K562 (cell line): Measurements from ENCODE around the gene ZNF358. TPM values are rescaled to one million over a fixed set of nuclear protein-coding genes. Genes with fewer than 3 reads are reported as not detected.

Experiments
- BACH1 ChIP-seq: fragments of 200-800 bp; sonication (Bioruptor generic); IDR thresholded peaks from 2 replicates; pipeline ENCODE4 v1.6.1; 2016; ENCODE audit warnings: missing genetic modification characterization, missing compliant biosample characterization
- BDP1 ChIP-seq: IDR thresholded peaks from 3 replicates; pipeline ENCODE4 v1.6.1; 2011; ENCODE audit not compliant: insufficient read length, insufficient read depth
- C11orf30 ChIP-seq: fragments of 450-650 bp; IDR thresholded peaks from 2 replicates; pipeline ENCODE4 v1.6.1; 2016; ENCODE audit warnings: low read depth, mild to moderate bottlenecking
- ELF4 ChIP-seq: fragments of 450-650 bp; formaldehyde crosslinking; IDR thresholded peaks from 2 replicates; pipeline ENCODE4 v1.4.0; 2022; ENCODE audit warnings: missing genetic modification characterization
- FOSL1 ChIP-seq: fragments of 200-800 bp; sonication (Bioruptor generic); conservative IDR thresholded peaks from 2 replicates; pipeline ENCODE4 v1.6.1; 2016; ENCODE audit warnings: missing genetic modification characterization, missing compliant biosample characterization
- HDAC1 ChIP-seq, 2 experiments: fragments of 450-650 bp; IDR thresholded peaks; 2 replicates each; pipeline ENCODE4 v1.6.1; 2016 to 2017; ENCODE audit warnings: inconsistent platforms in 1 of 2, mild to moderate bottlenecking in 1 of 2, moderate library complexity in 1 of 2
- LARP7 ChIP-seq: fragments of 450-650 bp; IDR thresholded peaks from 2 replicates; pipeline ENCODE4 v1.6.1; 2016
- MCM7 ChIP-seq, 2 experiments: fragments of 450-650 bp; IDR thresholded peaks; 2 replicates each; pipeline ENCODE4 v1.6.1; 2016 to 2018
- MTA2 ChIP-seq: fragments of 450-650 bp; IDR thresholded peaks from 2 replicates; pipeline ENCODE4 v1.6.1; 2016; ENCODE audit warnings: low read depth
- MTA3 ChIP-seq: fragments of 450-650 bp; formaldehyde crosslinking; IDR thresholded peaks from 2 replicates; pipeline ENCODE4 v1.6.1; 2017; ENCODE audit warnings: mild to moderate bottlenecking, borderline replicate concordance
- MYBL2 ChIP-seq, 2 experiments: fragments of 450-650 bp in 1 of 2; sonication (generic) in 1 of 2; formaldehyde crosslinking in 1 of 2; IDR thresholded peaks; 2 replicates each; pipeline versions ENCODE4 v1.6.1 to v1.8.1; 2017 to 2022; ENCODE audit warnings: borderline replicate concordance in 1 of 2, inconsistent platforms in 1 of 2, low read depth in 1 of 2, mild to moderate bottlenecking in 1 of 2, missing genetic modification reagents in 1 of 2, moderate library complexity in 1 of 2
- NR2C2 ChIP-seq, 2 experiments: fragments of 200-800 bp in 1 of 2; sonication (Bioruptor generic) in 1 of 2; sonication (generic) in 1 of 2; formaldehyde crosslinking in 1 of 2; IDR thresholded peaks; 2 replicates each; pipeline versions ENCODE4 v1.6.1 to v1.8.0; 2016 to 2022; ENCODE audit warnings: mild to moderate bottlenecking in 1 of 2, missing compliant biosample characterization in 1 of 2, missing genetic modification characterization in 1 of 2, missing genetic modification reagents in 1 of 2
- POLR2AphosphoS5 ChIP-seq: IDR thresholded peaks from 2 replicates; pipeline ENCODE4 v1.6.1; 2011; ENCODE audit warnings: mild to moderate bottlenecking, low read depth, low read length, moderate library complexity; ENCODE audit not compliant: control insufficient read depth, insufficient read depth
- POLR2G ChIP-seq: fragments of 200-400 bp; formaldehyde crosslinking; IDR thresholded peaks from 2 replicates; pipeline ENCODE4 v1.6.1; 2017; ENCODE audit warnings: low read depth, mild to moderate bottlenecking, antibody characterized with exemption, low read length, moderate library complexity
- POLR3G ChIP-seq: IDR thresholded peaks from 2 replicates; pipeline ENCODE4 v1.6.1; 2011; ENCODE audit not compliant: insufficient read length, insufficient replicate concordance; ENCODE audit errors: extremely low read depth
- PURB ChIP-seq: sonication (generic); formaldehyde crosslinking; IDR thresholded peaks from 2 replicates; pipeline ENCODE4 v1.9.0; 2021; ENCODE audit warnings: low read depth, mild to moderate bottlenecking, missing genetic modification reagents
- RFX1 ChIP-seq: fragments of 450-650 bp; IDR thresholded peaks from 2 replicates; pipeline ENCODE4 v1.6.1; 2016; ENCODE audit warnings: mild to moderate bottlenecking, moderate library complexity
- RNF2 ChIP-seq: sonication (generic); IDR thresholded peaks from 2 replicates; pipeline ENCODE4 v1.6.1; 2016
- SETDB1 ChIP-seq: IDR thresholded peaks from one replicate; pipeline ENCODE4 v1.6.1; 2012; ENCODE audit warnings: low read length, control low read depth, inconsistent platforms
- SIX5 ChIP-seq, 2 experiments: IDR thresholded peaks; 2 replicates each; pipeline ENCODE4 v1.6.1; 2011; ENCODE audit warnings: low read length in 2 of 2, borderline replicate concordance in 1 of 2, low read depth in 1 of 2, mild to moderate bottlenecking in 1 of 2, moderate library complexity in 1 of 2; ENCODE audit not compliant: insufficient read depth in 1 of 2
- SMAD4 ChIP-seq: fragments of 250-450 bp; sonication (Bioruptor Pico); conservative IDR thresholded peaks from 2 replicates; pipeline ENCODE4 v1.8.0; 2021; ENCODE audit warnings: inconsistent platforms, mild to moderate bottlenecking, moderate library complexity
- SRSF9 ChIP-seq: fragments of 200-400 bp; formaldehyde crosslinking; IDR thresholded peaks from 2 replicates; pipeline ENCODE4 v1.6.1; 2017; ENCODE audit warnings: low read depth, low read length, borderline replicate concordance
- STAT5A ChIP-seq: IDR thresholded peaks from 2 replicates; pipeline ENCODE4 v1.6.1; 2012; ENCODE audit warnings: low read length, inconsistent platforms, borderline replicate concordance
- TARDBP ChIP-seq: fragments of 450-650 bp; IDR thresholded peaks from 2 replicates; pipeline ENCODE4 v1.6.1; 2016
- ZBTB17 ChIP-seq: fragments of 450-650 bp; formaldehyde crosslinking; IDR thresholded peaks from 2 replicates; pipeline ENCODE4 v1.4.0; 2020; ENCODE audit warnings: mild to moderate bottlenecking
- ZBTB7A ChIP-seq: IDR thresholded peaks from 2 replicates; pipeline ENCODE4 v1.6.1; 2011; ENCODE audit warnings: low read depth, mild to moderate bottlenecking, low read length, moderate library complexity, borderline replicate concordance; ENCODE audit not compliant: control insufficient read depth
- ZNF143 ChIP-seq: sonication (generic); formaldehyde crosslinking; IDR thresholded peaks from 2 replicates; pipeline ENCODE4 v1.9.0; 2022; ENCODE audit warnings: mild to moderate bottlenecking, missing genetic modification reagents
- ZNF274 ChIP-seq: IDR thresholded peaks from 2 replicates; pipeline ENCODE4 v1.6.1; 2011; ENCODE audit warnings: low read depth, mild to moderate bottlenecking, low read length, moderate library complexity, borderline replicate concordance
- polyA plus RNA-seq, 8 experiments: library from polyadenylated mRNA; depleted of rRNA in 4 of 8; stranded (reverse) in 5 of 8; unstranded in 3 of 8; fragments of >200 nt; fragmentation: Nextera tagmentation in 2 of 8; fragmentation: Illumina TruSeq in 1 of 8; extraction: Ambion mirVana in 2 of 8; extraction: Trizol in 1 of 8; gene quantifications; 2 replicates each; pipeline versions ENCODE4 v1.2.1 to v1.2.3, GENCODE V29; 2011 to 2014; ENCODE audit warnings: inconsistent platforms in 1 of 8, missing spikeins in 1 of 8
- total RNA-seq, 7 experiments: library from RNA; depleted of rRNA in 6 of 7; stranded (reverse); fragments of >200 nt in 6 of 7; fragmentation: Illumina TruSeq in 2 of 7; extraction: Trizol in 2 of 7; gene quantifications; 2 replicates each; pipeline versions ENCODE4 v1.2.1 to v1.2.3, GENCODE V29; 2011 to 2021; ENCODE audit warnings: low replicate concordance in 1 of 7
- TF ChIP-seq, protein P1 (sequence below): sonication (generic); formaldehyde crosslinking; IDR thresholded peaks from 2 replicates; pipeline ENCODE4 v1.8.1; 2022; ENCODE audit warnings: missing genetic modification reagents
- TF ChIP-seq, protein P2 (sequence below): fragments of 250-450 bp; sonication (Bioruptor Pico); IDR thresholded peaks from 2 replicates; pipeline ENCODE4 v1.8.0; 2021; ENCODE audit warnings: mild to moderate bottlenecking, moderate library complexity

The ZNF358 gene
- total and polyA plus RNA-seq, 9 of the 15 experiments (the other 6 are each of a cell fraction or from before 2014, with no cell fraction given), result 0.04 to 17.2 (median 4.9) TPM

DNA sequence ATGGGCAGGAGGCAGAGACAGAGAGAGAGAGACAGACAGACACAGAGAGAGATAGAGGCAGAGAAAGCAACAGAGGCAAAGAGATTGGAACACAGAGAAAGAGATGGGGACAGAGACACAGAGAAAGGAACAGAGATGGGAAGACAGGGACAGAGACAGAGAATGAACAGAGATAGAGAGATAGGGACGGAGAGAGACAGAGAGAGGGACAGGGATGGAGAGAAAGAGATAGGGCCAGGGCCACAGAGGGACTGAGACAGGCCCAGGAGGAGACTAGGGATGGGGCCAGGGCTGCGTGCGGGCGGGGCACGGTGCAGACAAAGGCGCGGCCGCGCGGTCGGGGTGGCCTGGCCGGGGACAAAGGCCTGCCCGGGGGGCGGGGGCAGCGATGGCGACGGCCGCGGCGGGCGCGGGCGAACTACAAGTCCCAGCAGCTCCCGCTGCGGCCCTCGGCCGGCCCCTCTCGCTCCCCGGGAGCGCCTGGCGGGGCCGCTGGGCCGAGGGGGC lies at the start of gene ZNF358 (continued):
- TF ChIP-seq MCM7 (IDR thresholded peaks at IDR 0.05), result no peak
- TF ChIP-seq ZBTB17 (CRISPR knock-in tag), result no peak
- TF ChIP-seq, protein P1, sequence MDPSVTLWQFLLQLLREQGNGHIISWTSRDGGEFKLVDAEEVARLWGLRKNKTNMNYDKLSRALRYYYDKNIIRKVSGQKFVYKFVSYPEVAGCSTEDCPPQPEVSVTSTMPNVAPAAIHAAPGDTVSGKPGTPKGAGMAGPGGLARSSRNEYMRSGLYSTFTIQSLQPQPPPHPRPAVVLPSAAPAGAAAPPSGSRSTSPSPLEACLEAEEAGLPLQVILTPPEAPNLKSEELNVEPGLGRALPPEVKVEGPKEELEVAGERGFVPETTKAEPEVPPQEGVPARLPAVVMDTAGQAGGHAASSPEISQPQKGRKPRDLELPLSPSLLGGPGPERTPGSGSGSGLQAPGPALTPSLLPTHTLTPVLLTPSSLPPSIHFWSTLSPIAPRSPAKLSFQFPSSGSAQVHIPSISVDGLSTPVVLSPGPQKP (CRISPR knock-in tag), result no peak
- TF ChIP-seq ZBTB7A, result peak; percentile 91
- no peak for TF ChIP-seq TARDBP
- no peak for TF ChIP-seq MTA3
- TF ChIP-seq NR2C2 (CRISPR knock-in tag; IDR thresholded peaks at IDR 0.05), result no peak
- peak; percentile 57 for TF ChIP-seq NR2C2 (tag; IDR thresholded peaks at IDR 0.05)
- 0 out of 2 replicates have a peak, but pooled peaks have one; percentile 31 for TF ChIP-seq MTA2
- TF ChIP-seq LARP7, result peak; percentile 93
- no peak for TF ChIP-seq SRSF9
- TF ChIP-seq PURB, result no peak
- TF ChIP-seq STAT5A, result no peak
- no peak for TF ChIP-seq POLR3G
- no peak for TF ChIP-seq FOSL1
- TF ChIP-seq RFX1, result no peak
- no peak for TF ChIP-seq ZNF274
- TF ChIP-seq ZNF143, result peak; percentile 70
- TF ChIP-seq BACH1 (tag), result no peak
- TF ChIP-seq RNF2, result no peak
- no peak for TF ChIP-seq C11orf30
- TF ChIP-seq MYBL2 (IDR thresholded peaks at IDR 0.05; ENCODE audit: low read depth), result no peak
- no peak for TF ChIP-seq MYBL2 (CRISPR knock-in tag; IDR thresholded peaks at IDR 0.05; ENCODE audit: borderline replicate concordance)
- TF ChIP-seq SMAD4 (CRISPR knock-in tag), result no peak
- TF ChIP-seq SIX5 (IDR thresholded peaks at IDR 0.05; ENCODE audit: borderline replicate concordance in 1 of 2, insufficient read depth in 1 of 2, low read depth in 1 of 2, low read length in 2 of 2), result peak; percentile 64 to 66; a peak in 3 of 4 replicates
- TF ChIP-seq POLR2G, result peak; percentile 67
- no peak for TF ChIP-seq POLR2AphosphoS5
- TF ChIP-seq BDP1, result no peak
- no peak for TF ChIP-seq SETDB1
- peak; percentile 62; the same call in 1 of the 2 replicates for TF ChIP-seq ELF4 (CRISPR knock-in tag)
- TF ChIP-seq, protein P2, sequence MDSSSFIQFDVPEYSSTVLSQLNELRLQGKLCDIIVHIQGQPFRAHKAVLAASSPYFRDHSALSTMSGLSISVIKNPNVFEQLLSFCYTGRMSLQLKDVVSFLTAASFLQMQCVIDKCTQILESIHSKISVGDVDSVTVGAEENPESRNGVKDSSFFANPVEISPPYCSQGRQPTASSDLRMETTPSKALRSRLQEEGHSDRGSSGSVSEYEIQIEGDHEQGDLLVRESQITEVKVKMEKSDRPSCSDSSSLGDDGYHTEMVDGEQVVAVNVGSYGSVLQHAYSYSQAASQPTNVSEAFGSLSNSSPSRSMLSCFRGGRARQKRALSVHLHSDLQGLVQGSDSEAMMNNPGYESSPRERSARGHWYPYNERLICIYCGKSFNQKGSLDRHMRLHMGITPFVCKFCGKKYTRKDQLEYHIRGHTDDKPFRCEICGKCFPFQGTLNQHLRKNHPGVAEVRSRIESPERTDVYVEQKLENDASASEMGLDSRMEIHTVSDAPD (CRISPR knock-in tag), result no peak
- TF ChIP-seq HDAC1 (IDR thresholded peaks at IDR 0.05), result peak in 1 of 2 experiments; percentile 71; a peak in 2 of 4 replicates
